Mammary epithelial cell (primary cell): ENCODE measurements around the gene SLC12A4.

Experiments used
- EZH2 ChIP-seq: IDR thresholded peaks from 2 replicates; pipeline ENCODE4 v1.6.1; 2012; ENCODE audit warnings: low read length, inconsistent platforms, borderline replicate concordance
- TF ChIP-seq, protein P1 (sequence below), 2 donors: IDR thresholded peaks in 1 of 2; conservative IDR thresholded peaks in 1 of 2; 2 replicates each; pipeline ENCODE4 v1.5.1; 2011 to 2012; ENCODE audit warnings: inconsistent platforms in 2 of 2, low read length in 2 of 2, mild to moderate bottlenecking in 2 of 2, control low read depth in 1 of 2, low read depth in 1 of 2; ENCODE audit not compliant: insufficient read depth in 1 of 2; ENCODE audit errors: extremely low read depth in 1 of 2

DNA sequence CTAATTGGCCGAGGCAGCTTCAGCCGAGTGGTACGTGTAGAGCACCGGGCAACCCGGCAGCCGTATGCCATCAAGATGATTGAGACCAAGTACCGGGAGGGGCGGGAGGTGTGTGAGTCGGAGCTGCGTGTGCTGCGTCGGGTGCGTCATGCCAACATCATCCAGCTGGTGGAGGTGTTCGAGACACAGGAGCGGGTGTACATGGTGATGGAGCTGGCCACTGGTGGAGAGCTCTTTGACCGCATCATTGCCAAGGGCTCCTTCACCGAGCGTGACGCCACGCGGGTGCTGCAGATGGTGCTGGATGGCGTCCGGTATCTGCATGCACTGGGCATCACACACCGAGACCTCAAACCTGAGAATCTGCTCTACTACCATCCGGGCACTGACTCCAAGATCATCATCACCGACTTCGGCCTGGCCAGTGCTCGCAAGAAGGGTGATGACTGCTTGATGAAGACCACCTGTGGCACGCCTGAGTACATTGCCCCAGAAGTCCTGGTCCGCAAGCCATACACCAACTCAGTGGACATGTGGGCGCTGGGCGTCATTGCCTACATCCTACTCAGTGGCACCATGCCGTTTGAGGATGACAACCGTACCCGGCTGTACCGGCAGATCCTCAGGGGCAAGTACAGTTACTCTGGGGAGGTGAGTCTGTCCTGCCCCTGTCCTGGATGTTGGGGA lies 59.2 kb downstream of the SLC12A4 start:
- TF ChIP-seq, protein P1, sequence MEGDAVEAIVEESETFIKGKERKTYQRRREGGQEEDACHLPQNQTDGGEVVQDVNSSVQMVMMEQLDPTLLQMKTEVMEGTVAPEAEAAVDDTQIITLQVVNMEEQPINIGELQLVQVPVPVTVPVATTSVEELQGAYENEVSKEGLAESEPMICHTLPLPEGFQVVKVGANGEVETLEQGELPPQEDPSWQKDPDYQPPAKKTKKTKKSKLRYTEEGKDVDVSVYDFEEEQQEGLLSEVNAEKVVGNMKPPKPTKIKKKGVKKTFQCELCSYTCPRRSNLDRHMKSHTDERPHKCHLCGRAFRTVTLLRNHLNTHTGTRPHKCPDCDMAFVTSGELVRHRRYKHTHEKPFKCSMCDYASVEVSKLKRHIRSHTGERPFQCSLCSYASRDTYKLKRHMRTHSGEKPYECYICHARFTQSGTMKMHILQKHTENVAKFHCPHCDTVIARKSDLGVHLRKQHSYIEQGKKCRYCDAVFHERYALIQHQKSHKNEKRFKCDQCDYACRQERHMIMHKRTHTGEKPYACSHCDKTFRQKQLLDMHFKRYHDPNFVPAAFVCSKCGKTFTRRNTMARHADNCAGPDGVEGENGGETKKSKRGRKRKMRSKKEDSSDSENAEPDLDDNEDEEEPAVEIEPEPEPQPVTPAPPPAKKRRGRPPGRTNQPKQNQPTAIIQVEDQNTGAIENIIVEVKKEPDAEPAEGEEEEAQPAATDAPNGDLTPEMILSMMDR (conservative IDR thresholded peaks at IDR 0.05 in 1 of 2, IDR thresholded peaks at IDR 0.05 in 1 of 2; ENCODE audit: extremely low read depth in 1 of 2, insufficient read depth in 1 of 2, low read depth in 1 of 2, low read length in 2 of 2) = no peak
- TF ChIP-seq EZH2 = no peak
